ENCODE measurements around the gene CD1E. TPM values are rescaled to one million over a fixed set of nuclear protein-coding genes. Genes with fewer than 3 reads are reported as not detected.
"Not testable (repeated sequence)": the region's sequence is repeated elsewhere in the genome, so short reads cannot be mapped to it uniquely, and the experiment has no call there.

CD1E gene
- polyA plus RNA-seq, 2 of the 4 experiments (the other 2 are of a cell fraction): not detected

GRCh38 chr1:158366783-158367182, 13.1 kb downstream of the CD1E start:
- Histone ChIP-seq H3K9me3 (no peaks in the 10 kb centered on the region; the same call in 2 of the 3 replicates), H3K4me2 (no peak overlapping the region), H3K4me1 (no peaks in the 10 kb centered on the region), H3K27ac (no peak overlapping the region), H3K4me3 (no peak overlapping the region)
- DNase-seq (ENCODE audit: low read depth in 1 of 2, low spot score in 1 of 2) (no peak), FAIRE-seq (no peak), ATAC-seq (no peak)
- CTCF ChIA-PET: interaction anchor here (0.6 kb wide), 1 partner anchor 192 kb away, joined by 4 read pairs; no protein-coding TSS in a partner anchor
- POLR2A ChIA-PET: no interaction called here
- no peak for TF ChIP-seq RNF2 (IDR thresholded peaks at IDR 0.05; ENCODE audit: borderline replicate concordance, low read depth)

GRCh38 chr1:158371188-158371953, 17.7 kb downstream of the CD1E start:
- POLR2A ChIA-PET: no interaction called here
- ATAC-seq: no peak
- no peak for DNase-seq (ENCODE audit: low read depth in 1 of 2, low spot score in 1 of 2)
- Histone ChIP-seq H3K4me1 (no peaks in the 10 kb centered on the region), H3K27ac (no peak overlapping the region), H3K4me3 (no peak overlapping the region), H3K9me3 (no peaks in the 10 kb centered on the region; the same call in 2 of the 3 replicates), H3K4me2 (no peak overlapping the region)
- TF ChIP-seq HEYL (CRISPR knock-in tag; IDR thresholded peaks at IDR 0.05) (no peak), NFE2L2 (conservative IDR thresholded peaks at IDR 0.05; ENCODE audit: low read length) (no peak), PHF8 (IDR thresholded peaks at IDR 0.05; ENCODE audit: borderline replicate concordance, low read depth) (no peak), SMC3 (IDR thresholded peaks at IDR 0.05) (no peak), BCL3 (IDR thresholded peaks at IDR 0.05) (no peak), CHD2 (IDR thresholded peaks at IDR 0.05; ENCODE audit: low read length, partially characterized antibody) (no peak), RCOR1 (IDR thresholded peaks at IDR 0.05; ENCODE audit: low read depth, low read length) (no peak), SREBF2 (IDR thresholded peaks at IDR 0.05) (no peak), HES2 (IDR thresholded peaks at IDR 0.05) (no peak), ATOH8 (CRISPR knock-in tag; IDR thresholded peaks at IDR 0.05; ENCODE audit: low read depth) (no peak), HDAC2 (IDR thresholded peaks at IDR 0.05) (no peak), MAZ (IDR thresholded peaks at IDR 0.05; ENCODE audit: borderline replicate concordance, low read depth, low read length) (no peak), ZFP36 (IDR thresholded peaks at IDR 0.05; ENCODE audit: borderline replicate concordance, partially characterized antibody) (no peak), CTCF (IDR thresholded peaks at IDR 0.05) (no peak), CEBPB (IDR thresholded peaks at IDR 0.05) (no peak), GATA3 (IDR thresholded peaks at IDR 0.05; ENCODE audit: borderline replicate concordance) (no peak)
- FAIRE-seq: no peak
- CTCF ChIA-PET: no interaction called here
- 0% methylated on average over 5 of the region's 6 CpGs for WGBS (ENCODE audit: missing lambda C conversion rate)

GRCh38 chr1:158374101-158374500, 20.4 kb downstream of the CD1E start:
- 45% methylated on average over 9 of the region's 25 CpGs for WGBS (ENCODE audit: missing lambda C conversion rate)
- FAIRE-seq; ATAC-seq; H3K27ac ChIP-seq; POLR2A ChIA-PET; CTCF ChIA-PET; H3K4me2 ChIP-seq; H3K9me3 ChIP-seq; H3K4me3 ChIP-seq; DNase-seq (ENCODE audit: low read depth in 1 of 2, low spot score in 1 of 2); H3K4me1 ChIP-seq: not testable (repeated sequence)
